Measurements from ENCODE around the gene DHRS7C.

DHRS7C gene
- 0 reads per million in 4 experiments for total RNA-seq

- no peak for DNase-seq
Observed at GRCh38 chr17:9790889-9791876, at the start of gene DHRS7C. Gene DHRS7C (minus strand): TSS chr17:9791592. CDS start chr17:9791284, 308 bp downstream.

GRCh38 chr17:9839433-9839832 is 48.0 kb upstream of the DHRS7C start:
- no peak for DNase-seq

GRCh38 chr17:9837551-9838471 is 46.4 kb upstream of the DHRS7C start:
- DNase-seq = no peak

GRCh38 chr17:9833922-9834321 is 42.5 kb upstream of the DHRS7C start:
- DNase-seq = no peak

- no peak for DNase-seq
Observed at GRCh38 chr17:9830711-9831110, 39.3 kb upstream of the DHRS7C start.

GRCh38 chr17:9829343-9829742 is 38.0 kb upstream of the DHRS7C start:
- no peak for DNase-seq

- no peak for DNase-seq
Observed at GRCh38 chr17:9828296-9829295, 37.2 kb upstream of the DHRS7C start.

- no peak for DNase-seq
Observed at GRCh38 chr17:9825641-9826150, 34.3 kb upstream of the DHRS7C start, which contains the start of gene GLP2R. Gene GLP2R (plus strand): TSS chr17:9825924. CDS start chr17:9826064, 140 bp downstream.

- DNase-seq = no peak
Observed at GRCh38 chr17:9824797-9825338, 33.5 kb upstream of the DHRS7C start.

GRCh38 chr17:9824094-9824493 is 32.7 kb upstream of the DHRS7C start:
- DNase-seq = no peak

GRCh38 chr17:9821921-9822320 is 30.5 kb upstream of the DHRS7C start, which contains the start of gene GSG1L2:
Gene GSG1L2 (minus strand): TSS chr17:9822079. CDS start chr17:9822071, 8 bp downstream.
- DNase-seq = no peak

GRCh38 chr17:9820448-9820847 is 29.1 kb upstream of the DHRS7C start:
- DNase-seq = no peak

GRCh38 chr17:9818760-9819159 is 27.4 kb upstream of the DHRS7C start:
- no peak for DNase-seq

GRCh38 chr17:9817086-9817485 is 25.7 kb upstream of the DHRS7C start:
- no peak for DNase-seq

- no peak for DNase-seq
Observed at GRCh38 chr17:9816472-9816871, 25.1 kb upstream of the DHRS7C start.

GRCh38 chr17:9814337-9814945 is 23.0 kb upstream of the DHRS7C start:
- no peak for DNase-seq

GRCh38 chr17:9813166-9813565 is 21.8 kb upstream of the DHRS7C start:
- DNase-seq = no peak

GRCh38 chr17:9811537-9811936 is 20.1 kb upstream of the DHRS7C start:
- no peak for DNase-seq

- no peak for DNase-seq
Observed at GRCh38 chr17:9811086-9811485, 19.7 kb upstream of the DHRS7C start.

- DNase-seq = no peak
Observed at GRCh38 chr17:9810100-9810949, 18.9 kb upstream of the DHRS7C start.
